ENCODE data around the gene SUCLG1.
A peak's percentile ranks its signal among the peaks of the same experiment; 100 is the strongest.
"Not testable (repeated sequence)": the region's sequence is repeated elsewhere in the genome, so short reads cannot be mapped to it uniquely, and the experiment has no call there.

The SUCLG1 gene

DNA sequence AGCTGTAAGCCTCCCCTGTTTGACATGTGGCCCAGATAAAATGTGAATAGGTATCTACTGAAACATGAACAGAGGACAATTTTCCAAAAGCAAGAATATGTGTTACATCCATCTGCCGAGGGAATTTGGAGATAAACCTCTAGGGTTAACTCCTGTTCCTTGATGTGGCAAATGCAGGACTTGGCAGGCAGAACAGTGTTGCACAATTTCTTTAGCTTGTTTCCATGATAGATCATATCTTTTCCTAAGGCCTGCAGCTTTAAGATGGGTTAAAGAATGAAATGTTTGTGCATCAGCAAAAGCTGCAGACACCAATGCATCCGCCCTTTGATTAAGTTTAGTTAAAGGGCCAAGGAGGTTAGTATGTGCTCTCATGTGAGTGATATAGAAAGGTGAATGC lies 13.3 kb upstream of the SUCLG1 start:
- not testable (repeated sequence) for H3K4me3 ChIP-seq (ENCODE audit: low read depth, low read length)
- peak; percentile 46 for DNase-seq (ENCODE audit: low read depth)

GRCh38 chr2:84467389-84467788 lies 8.3 kb upstream of the SUCLG1 start:
- DNase-seq (ENCODE audit: low read depth), result no peak
- H3K4me3 ChIP-seq (ENCODE audit: low read depth, low read length), result no peak overlapping the region

- H3K4me3 ChIP-seq (ENCODE audit: low read depth, low read length), result no peak overlapping the region
- no peak for DNase-seq (ENCODE audit: low read depth)
These were observed 2.2 kb upstream of the SUCLG1 start for GRCh38 chr2:84461310-84461709.

DNA sequence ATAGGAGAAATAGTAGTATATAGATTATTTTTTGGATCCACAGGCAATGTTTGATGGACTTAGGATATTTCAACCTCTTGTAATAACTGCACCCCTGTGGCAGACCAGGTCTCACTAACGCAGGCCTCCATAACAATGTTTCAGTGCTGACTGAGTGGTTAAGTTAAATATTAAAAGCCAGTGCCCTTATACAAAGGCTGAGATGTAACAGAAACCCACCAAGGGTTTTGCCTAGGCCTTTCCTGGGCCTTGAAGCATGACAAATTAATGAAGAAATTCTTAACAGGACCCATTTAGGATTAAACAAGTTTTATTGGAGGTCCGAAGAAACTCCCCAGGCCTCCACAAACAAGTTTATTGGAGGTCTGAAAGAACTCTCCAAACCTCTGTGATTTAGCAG lies 1.6 kb upstream of the SUCLG1 start:
- DNase-seq (ENCODE audit: low read depth), result no peak
- H3K4me3 ChIP-seq (ENCODE audit: low read depth, low read length), result no peak overlapping the region

- peak overlapping the region; percentile 95 for H3K4me3 ChIP-seq (ENCODE audit: low read depth, low read length)
- no peak for DNase-seq (ENCODE audit: low read depth)
These were observed 907 bp upstream of the SUCLG1 start for GRCh38 chr2:84459944-84460429.

DNA sequence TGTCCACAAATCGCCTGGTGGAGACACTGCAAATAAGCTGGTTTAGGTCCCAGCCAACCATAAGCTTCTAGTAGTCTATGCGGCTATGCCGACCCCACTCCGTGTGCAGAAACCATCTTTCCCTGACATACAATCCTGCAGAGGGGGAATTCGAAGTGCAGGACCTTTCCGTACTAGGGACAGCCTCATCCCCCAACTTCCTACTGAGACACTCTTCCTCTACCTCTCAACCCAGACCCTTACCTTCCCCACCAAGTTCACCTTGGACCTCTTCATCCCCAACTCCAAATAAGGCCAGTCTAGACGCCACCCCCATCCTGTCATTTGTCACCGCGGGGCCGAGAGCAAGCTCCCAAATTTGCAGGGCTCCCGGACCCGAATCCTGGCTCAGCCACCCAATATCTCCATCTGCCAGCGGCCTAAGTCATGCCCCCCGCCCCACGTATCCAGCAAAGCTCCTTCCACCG lies 496 bp downstream of the SUCLG1 start:
- no peak for DNase-seq (ENCODE audit: low read depth)
- H3K4me3 ChIP-seq (ENCODE audit: low read depth, low read length), result peak overlapping the region; percentile 95

DNA sequence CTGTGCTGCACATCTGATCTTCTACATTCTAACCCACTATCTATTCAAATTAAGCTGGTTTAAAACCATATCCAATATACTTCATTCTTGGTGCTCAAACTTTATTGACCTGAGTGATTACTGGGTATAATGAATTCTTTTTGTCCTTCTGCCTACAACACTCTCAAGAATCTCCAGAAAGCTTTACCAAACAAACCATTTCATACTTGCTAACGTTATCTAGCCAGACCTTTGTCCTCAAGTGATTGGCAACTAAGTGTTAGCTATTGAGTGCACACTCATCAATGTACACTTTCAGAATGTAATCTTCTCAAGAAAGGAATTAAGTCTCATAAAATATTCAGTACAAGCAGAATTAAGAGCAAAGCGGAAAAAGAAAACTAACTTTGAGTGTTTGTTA lies 1.4 kb downstream of the SUCLG1 start:
- DNase-seq (ENCODE audit: low read depth), result no peak
- no peak overlapping the region for H3K4me3 ChIP-seq (ENCODE audit: low read depth, low read length)

DNA sequence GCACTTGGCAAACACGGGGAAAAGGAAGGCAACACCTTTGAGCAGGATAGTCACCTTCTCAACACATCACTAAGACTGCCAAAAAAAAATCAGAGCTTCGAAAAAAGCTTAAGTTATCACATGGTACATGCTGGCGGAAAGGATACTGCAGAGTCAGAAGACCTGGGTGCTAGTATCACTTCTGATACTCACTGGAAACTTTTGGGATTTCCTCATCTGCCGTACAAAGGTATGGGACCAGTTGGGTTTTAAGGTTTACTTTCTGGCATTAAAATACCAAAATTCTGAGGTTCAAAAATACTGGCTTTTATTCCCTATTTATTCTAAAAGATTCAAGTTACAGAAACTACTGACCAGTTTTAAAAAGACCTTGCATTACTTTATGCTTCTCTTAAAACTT lies 2.9 kb downstream of the SUCLG1 start:
- no peak for DNase-seq (ENCODE audit: low read depth)
- H3K4me3 ChIP-seq (ENCODE audit: low read depth, low read length), result no peak overlapping the region

DNA sequence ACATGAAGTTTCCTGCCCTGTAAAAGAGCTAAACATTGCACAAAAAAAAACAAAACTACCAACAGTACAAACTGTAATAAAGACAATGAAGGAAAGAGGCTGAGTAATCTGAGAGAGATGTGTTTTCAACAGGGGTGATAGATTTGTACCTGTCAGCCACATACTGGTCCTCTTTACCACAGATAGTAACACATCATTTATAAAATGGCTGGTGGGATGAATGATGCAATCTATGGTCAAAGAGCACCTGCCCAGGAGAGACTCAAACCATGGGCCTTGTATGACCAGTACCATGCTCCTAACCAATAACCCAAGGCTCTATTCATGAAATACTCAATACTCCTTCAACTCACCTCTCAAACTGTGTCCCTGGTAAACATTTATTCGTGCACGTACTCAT lies 4.5 kb downstream of the SUCLG1 start:
- no peak overlapping the region for H3K4me3 ChIP-seq (ENCODE audit: low read depth, low read length)
- DNase-seq (ENCODE audit: low read depth), result no peak

DNA sequence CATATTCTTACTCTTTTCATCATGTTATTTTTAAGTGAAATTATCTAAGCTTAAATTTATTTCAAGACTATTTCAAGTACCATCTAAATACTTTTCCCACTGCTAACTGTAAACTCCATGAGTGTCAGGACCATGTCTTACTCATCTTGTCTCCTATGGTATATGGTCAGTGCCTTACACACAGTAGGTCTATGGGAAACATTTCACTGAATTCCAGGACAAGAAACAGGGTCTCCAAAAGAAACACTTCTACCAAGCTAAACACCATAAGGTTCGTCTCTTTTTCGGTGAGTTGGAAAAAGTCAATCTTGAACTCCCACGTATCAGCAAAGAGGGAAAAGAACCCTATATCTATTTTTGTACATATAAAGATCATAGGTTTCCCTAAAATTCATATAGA lies 6.5 kb downstream of the SUCLG1 start:
- H3K4me3 ChIP-seq (ENCODE audit: low read depth, low read length), result no peak overlapping the region
- DNase-seq (ENCODE audit: low read depth), result no peak

DNA sequence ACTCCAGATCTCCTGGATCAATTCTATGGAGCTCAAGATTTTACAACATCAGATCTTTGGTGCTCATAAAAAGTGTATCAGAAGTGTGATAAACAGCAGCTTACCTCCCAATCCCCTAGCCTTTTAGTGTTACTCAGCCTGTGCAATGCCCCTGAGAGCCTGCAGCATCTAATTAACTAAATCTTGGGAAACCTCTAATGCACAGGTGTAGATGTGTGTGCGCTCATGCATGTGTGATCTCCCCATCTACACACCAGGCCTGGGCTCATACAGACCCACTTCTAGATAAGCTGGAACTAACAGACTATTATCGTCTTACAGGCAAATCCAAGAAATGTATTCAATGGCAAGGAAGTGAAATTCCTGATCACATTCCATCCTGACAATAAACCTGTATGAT lies 7.5 kb downstream of the SUCLG1 start:
- H3K4me3 ChIP-seq (ENCODE audit: low read depth, low read length), result no peak overlapping the region
- DNase-seq (ENCODE audit: low read depth), result no peak

GRCh38 chr2:84450288-84451227 lies 8.5 kb downstream of the SUCLG1 start:
- no peak overlapping the region for H3K4me3 ChIP-seq (ENCODE audit: low read depth, low read length)
- DNase-seq (ENCODE audit: low read depth), result no peak

DNA sequence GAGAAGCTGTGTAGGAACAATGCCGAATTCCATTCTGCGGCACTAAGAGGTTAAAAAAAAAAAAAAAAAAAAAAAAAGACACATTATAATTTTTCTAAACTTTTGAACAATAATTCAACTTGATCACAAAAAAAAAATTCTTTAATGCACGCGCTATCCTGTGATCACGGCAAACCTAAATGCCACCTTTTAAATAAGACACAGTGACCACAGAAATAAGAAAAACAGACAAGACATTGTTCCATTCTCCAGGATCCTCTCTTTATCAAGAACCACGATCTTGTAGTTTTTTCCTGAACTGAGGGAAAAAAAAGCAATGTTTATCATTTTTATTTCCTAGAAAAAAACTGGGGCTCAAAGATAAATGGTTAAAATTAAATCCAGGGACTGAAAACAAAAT lies 9.4 kb downstream of the SUCLG1 start:
- no peak for DNase-seq (ENCODE audit: low read depth)
- no peak overlapping the region for H3K4me3 ChIP-seq (ENCODE audit: low read depth, low read length)

DNA sequence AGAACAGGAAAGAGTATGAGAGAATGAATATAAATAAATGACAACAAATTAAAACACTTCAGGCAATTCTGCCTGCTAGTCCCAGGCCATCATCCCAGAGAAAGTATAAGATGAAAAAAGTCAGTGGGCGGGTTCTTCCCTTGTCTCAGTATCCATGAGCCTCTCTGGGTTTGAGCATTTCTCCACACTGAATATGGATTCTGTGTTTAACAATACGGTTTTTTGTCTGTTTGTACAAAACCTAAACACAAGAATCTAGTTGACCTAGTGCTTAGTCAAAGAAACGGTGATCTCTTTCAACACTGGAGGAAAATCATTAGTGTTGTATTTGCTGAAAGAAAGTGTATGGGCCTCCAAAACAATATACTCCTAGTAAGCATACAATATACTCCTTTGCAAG lies 10.0 kb downstream of the SUCLG1 start:
- no peak for DNase-seq (ENCODE audit: low read depth)
- H3K4me3 ChIP-seq (ENCODE audit: low read depth, low read length), result no peak overlapping the region

DNA sequence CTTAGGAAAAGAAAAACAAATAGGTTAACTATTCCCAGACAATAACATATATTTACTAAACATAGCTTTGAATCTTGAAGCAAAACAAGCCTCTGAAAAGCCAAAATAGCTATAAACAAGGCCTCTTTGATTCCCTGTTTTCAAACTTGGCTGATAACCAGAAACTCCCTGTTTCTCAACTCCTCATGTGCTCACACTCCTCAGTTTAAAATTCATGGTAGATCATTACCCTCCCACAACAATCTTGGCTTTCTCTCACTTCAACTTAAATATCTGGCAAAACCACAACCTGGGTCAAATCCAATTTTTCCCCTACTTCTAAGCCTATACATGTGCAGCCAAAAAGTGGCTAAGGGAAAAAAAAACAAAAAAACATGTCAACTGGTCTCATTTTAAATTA lies 15.6 kb downstream of the SUCLG1 start:
- DNase-seq (ENCODE audit: low read depth), result peak; percentile 51
- no peak overlapping the region for H3K4me3 ChIP-seq (ENCODE audit: low read depth, low read length)

DNA sequence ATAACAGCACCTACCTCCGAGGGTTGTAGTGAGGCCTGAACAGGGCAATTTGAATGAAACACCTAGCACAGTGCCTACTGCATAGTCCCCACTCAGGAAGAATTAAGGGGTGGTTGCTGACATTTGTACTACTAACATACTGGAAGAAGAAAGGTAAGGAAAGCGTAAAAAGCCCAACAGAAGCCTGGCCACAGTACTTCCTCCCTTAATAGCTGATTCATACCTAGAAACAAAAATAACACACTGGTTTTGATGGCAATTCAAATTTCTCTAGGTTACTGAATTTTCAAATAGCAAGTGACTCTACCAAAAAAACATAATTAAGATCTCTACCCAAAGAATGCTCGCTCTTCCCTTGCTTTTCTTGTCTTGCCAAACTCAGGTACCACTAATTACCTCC lies 16.2 kb downstream of the SUCLG1 start:
- DNase-seq (ENCODE audit: low read depth), result no peak
- H3K4me3 ChIP-seq (ENCODE audit: low read depth, low read length), result no peak overlapping the region

GRCh38 chr2:84441505-84441904 lies 17.6 kb downstream of the SUCLG1 start:
- no peak overlapping the region for H3K4me3 ChIP-seq (ENCODE audit: low read depth, low read length)
- DNase-seq (ENCODE audit: low read depth), result no peak

GRCh38 chr2:84441036-84441435 lies 18.0 kb downstream of the SUCLG1 start:
- no peak overlapping the region for H3K4me3 ChIP-seq (ENCODE audit: low read depth, low read length)
- no peak for DNase-seq (ENCODE audit: low read depth)

- H3K4me3 ChIP-seq (ENCODE audit: low read depth, low read length), result no peak overlapping the region
- DNase-seq (ENCODE audit: low read depth), result peak; percentile 67
These were observed 23.6 kb downstream of the SUCLG1 start for GRCh38 chr2:84435345-84436025.

- no peak for DNase-seq (ENCODE audit: low read depth)
These were observed 29.8 kb downstream of the SUCLG1 start for GRCh38 chr2:84429328-84429727.

More at GRCh38 chr2:84429328-84429727, 29.8 kb downstream of the SUCLG1 start:
- no peak overlapping the region for H3K4me3 ChIP-seq (ENCODE audit: low read depth, low read length)
